Fibroblast of lung (primary cell): ENCODE measurements around the gene TBC1D10B. TPM values are rescaled to one million over a fixed set of nuclear protein-coding genes. Genes with fewer than 3 reads are reported as not detected.
"Not testable (repeated sequence)": the region's sequence is repeated elsewhere in the genome, so short reads cannot be mapped to it uniquely, and the experiment has no call there.

Source experiments
- DNase-seq, 2 donors: peaks; one replicate each; pipeline versions ENCODE4 v3.0.0 to v3.0.0-alpha.2; 2010; ENCODE audit warnings: low read depth in 2 of 2
- H2AFZ ChIP-seq: 2 replicates; pipeline ENCODE4 v1.5.1; 2012; ENCODE audit warnings: low read length, control low read depth, inconsistent platforms
- H3K27ac ChIP-seq: 2 replicates; pipeline ENCODE4 v1.5.1; 2011; ENCODE audit warnings: low read length, control low read depth; ENCODE audit not compliant: insufficient read depth
- H3K27me3 ChIP-seq: 2 replicates; pipeline ENCODE4 v1.5.1; 2011; ENCODE audit warnings: mild to moderate bottlenecking, low read length; ENCODE audit not compliant: control insufficient read depth, insufficient read depth
- H3K36me3 ChIP-seq: 2 replicates; pipeline ENCODE4 v1.5.1; 2011; ENCODE audit warnings: low read length; ENCODE audit not compliant: control insufficient read depth, insufficient read depth
- H3K4me1 ChIP-seq: 2 replicates; pipeline ENCODE4 v1.5.1; 2011; ENCODE audit warnings: low read length; ENCODE audit not compliant: control insufficient read depth, insufficient read depth; ENCODE audit errors: extremely low read depth
- H3K4me2 ChIP-seq: 2 replicates; pipeline ENCODE4 v1.5.1; 2011; ENCODE audit warnings: low read length, control low read depth; ENCODE audit not compliant: insufficient read depth; ENCODE audit errors: extremely low read depth
- H3K4me3 ChIP-seq, 4 experiments: fragments of 200-600 bp in 1 of 4; sonication (generic) in 1 of 4; replicated peaks in 1 of 4; 2 replicates each; pipeline ENCODE4 v1.5.1; 2011 to 2016; ENCODE audit warnings: low read length in 4 of 4, low read depth in 3 of 4, mild to moderate bottlenecking in 3 of 4, control low read depth in 2 of 4, inconsistent platforms in 1 of 4, mixed read lengths in 1 of 4; ENCODE audit not compliant: insufficient read depth in 1 of 4; ENCODE audit errors: control extremely low read depth in 1 of 4
- H3K79me2 ChIP-seq: 2 replicates; pipeline ENCODE4 v1.5.1; 2012; ENCODE audit warnings: mild to moderate bottlenecking, low read length, inconsistent platforms; ENCODE audit not compliant: control insufficient read depth, insufficient read depth
- H3K9ac ChIP-seq: 2 replicates; pipeline ENCODE4 v1.5.1; 2011; ENCODE audit warnings: mild to moderate bottlenecking, low read length, control low read depth; ENCODE audit not compliant: insufficient read depth
- H3K9me3 ChIP-seq: 2 replicates; pipeline ENCODE4 v1.5.1; 2012; ENCODE audit warnings: low read depth, low read length; ENCODE audit not compliant: control insufficient read depth, insufficient read depth
- H4K20me1 ChIP-seq: 2 replicates; pipeline ENCODE4 v1.5.1; 2011; ENCODE audit warnings: low read length; ENCODE audit not compliant: control insufficient read depth, insufficient read depth; ENCODE audit errors: extremely low read depth
- EZH2 ChIP-seq: IDR thresholded peaks from 2 replicates; pipeline ENCODE4 v1.5.1; 2012; ENCODE audit warnings: low read length, control low read depth, mild to moderate bottlenecking; ENCODE audit errors: missing control alignments
- polyA plus RNA-seq, 2 donors: library from polyadenylated mRNA; depleted of rRNA in 1 of 2; stranded (reverse) in 1 of 2; unstranded in 1 of 2; fragments of >200 nt; gene quantifications; 2 replicates each; pipeline ENCODE4 v1.2.1, GENCODE V29; 2011 to 2012; ENCODE audit warnings: missing spikeins in 1 of 2
- total RNA-seq: library from RNA; depleted of rRNA; stranded (reverse); fragments of >200 nt; gene quantifications from 2 replicates; pipeline ENCODE4 v1.2.1, GENCODE V29; 2014
- TF ChIP-seq, protein P1 (sequence below), 2 donors: IDR thresholded peaks in 1 of 2; conservative IDR thresholded peaks in 1 of 2; 1 replicate in 1 of 2; 2 replicates in 1 of 2; pipeline ENCODE4 v1.5.1; 2011 to 2012; ENCODE audit warnings: low read length in 2 of 2, control low read depth in 1 of 2, inconsistent platforms in 1 of 2, low read depth in 1 of 2, mild to moderate bottlenecking in 1 of 2

The TBC1D10B gene
- total and polyA plus RNA-seq, 2 donors (not counting 1 experiment from before 2014, with no cell fraction given), result 14.8 to 29.6 TPM

DNA sequence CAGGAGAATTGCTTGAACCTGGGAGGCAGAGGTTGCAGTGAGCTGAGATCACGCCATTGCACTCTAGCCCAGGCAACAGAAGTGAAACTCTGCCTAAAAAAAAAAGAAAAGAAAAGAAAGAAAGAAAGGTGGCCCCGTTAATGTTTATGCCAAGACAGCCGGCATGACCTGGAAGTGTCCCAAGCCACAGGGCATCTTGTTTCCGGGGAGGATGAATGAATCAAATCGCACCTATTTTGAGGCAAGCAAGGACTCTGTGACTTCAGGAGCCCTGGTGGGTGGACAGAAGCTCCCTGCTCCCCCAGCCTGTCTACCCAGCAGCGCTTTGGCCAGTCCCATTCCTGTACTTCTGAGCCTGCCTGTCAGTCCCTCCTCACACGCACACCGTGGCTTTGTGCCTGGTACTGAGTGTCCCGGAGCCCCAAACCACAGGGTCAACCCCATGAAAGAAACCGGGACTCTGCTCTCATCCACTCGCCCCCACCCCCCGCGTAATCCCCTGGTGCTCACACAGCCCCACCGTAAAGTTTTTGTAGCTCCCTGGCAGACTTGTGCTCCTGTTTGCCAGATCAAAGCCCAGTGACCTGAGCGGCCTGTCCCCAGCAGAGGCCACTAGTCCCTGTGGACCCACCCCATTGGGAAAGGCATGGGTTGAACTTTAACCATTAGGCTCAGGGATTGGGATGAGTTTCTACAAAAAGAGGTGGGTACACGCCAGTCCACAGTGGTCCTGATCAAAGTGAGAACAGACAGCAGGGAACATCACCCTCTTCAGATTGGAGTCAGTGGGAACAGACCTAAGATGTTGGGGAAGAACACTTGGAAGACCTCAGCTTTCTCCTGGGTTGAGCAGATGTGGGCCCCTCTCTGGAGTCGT is 34.5 kb downstream of the TBC1D10B start:
- Histone ChIP-seq H3K4me1 (peaks cover 4% of the 10 kb centered on the region), H3K4me2 (peak overlapping the region; percentile 66), H3K27ac (peak overlapping the region; percentile 50), H3K4me3 (peak overlapping the region; percentile 47 to 70 (median 62)), H4K20me1 (no peaks in the 10 kb centered on the region), H3K9me3 (no peaks in the 10 kb centered on the region), H2AFZ (peak overlapping the region; percentile 71), H3K9ac (no peak overlapping the region), H3K27me3 (no peaks in the 10 kb centered on the region), H3K36me3 (no peaks in the 10 kb centered on the region), H3K79me2 (peaks cover 2% of the 10 kb centered on the region)
- peak; percentile 29 to 34 for DNase-seq
- TF ChIP-seq, protein P1, sequence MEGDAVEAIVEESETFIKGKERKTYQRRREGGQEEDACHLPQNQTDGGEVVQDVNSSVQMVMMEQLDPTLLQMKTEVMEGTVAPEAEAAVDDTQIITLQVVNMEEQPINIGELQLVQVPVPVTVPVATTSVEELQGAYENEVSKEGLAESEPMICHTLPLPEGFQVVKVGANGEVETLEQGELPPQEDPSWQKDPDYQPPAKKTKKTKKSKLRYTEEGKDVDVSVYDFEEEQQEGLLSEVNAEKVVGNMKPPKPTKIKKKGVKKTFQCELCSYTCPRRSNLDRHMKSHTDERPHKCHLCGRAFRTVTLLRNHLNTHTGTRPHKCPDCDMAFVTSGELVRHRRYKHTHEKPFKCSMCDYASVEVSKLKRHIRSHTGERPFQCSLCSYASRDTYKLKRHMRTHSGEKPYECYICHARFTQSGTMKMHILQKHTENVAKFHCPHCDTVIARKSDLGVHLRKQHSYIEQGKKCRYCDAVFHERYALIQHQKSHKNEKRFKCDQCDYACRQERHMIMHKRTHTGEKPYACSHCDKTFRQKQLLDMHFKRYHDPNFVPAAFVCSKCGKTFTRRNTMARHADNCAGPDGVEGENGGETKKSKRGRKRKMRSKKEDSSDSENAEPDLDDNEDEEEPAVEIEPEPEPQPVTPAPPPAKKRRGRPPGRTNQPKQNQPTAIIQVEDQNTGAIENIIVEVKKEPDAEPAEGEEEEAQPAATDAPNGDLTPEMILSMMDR (conservative IDR thresholded peaks at IDR 0.05 in 1 of 2, IDR thresholded peaks at IDR 0.05 in 1 of 2; ENCODE audit: low read depth in 1 of 2, low read length in 2 of 2), result no peak
- no peak for TF ChIP-seq EZH2

DNA sequence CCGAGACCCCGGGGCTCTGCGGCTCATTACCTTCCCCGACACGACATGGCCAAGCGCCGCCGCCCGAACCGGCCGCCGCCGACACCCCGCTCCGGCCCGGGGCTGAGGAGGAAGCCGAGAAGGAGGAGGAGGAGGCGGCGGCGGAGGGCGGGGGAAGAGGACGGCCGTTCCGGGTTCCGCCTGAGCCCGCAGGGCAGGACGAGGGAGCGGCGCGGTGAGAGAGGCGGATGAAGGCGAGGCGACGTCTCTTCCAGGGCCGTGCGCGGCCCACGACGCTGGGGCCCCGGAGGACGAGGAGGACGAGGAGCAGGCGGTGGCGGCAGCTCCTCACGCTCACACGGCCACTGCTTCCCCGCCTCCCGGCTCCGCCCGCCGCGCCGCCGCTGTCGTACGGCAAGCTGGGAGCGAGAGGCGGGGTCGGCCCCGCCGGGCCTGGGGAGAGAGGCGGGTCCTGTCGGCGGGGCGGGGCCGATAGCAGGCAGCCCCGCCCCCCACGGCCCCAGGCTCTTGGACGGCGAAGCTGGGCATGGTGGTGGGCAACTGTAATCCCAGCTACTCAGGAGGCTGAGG is 35.2 kb downstream of the TBC1D10B start:
- Histone ChIP-seq H3K9ac (peak overlapping the region; percentile 53), H2AFZ (peak overlapping the region; percentile 71), H3K27ac (peak overlapping the region; percentile 63), H3K4me3 (peak overlapping the region; percentile 47 to 70 (median 62)), H3K4me2 (peak overlapping the region; percentile 66)
- H3K27me3 ChIP-seq, H4K20me1 ChIP-seq, H3K4me1 ChIP-seq, H3K36me3 ChIP-seq, H3K9me3 ChIP-seq, H3K79me2 ChIP-seq: not testable (repeated sequence)
- DNase-seq, result peak; percentile 69 to 71

DNA sequence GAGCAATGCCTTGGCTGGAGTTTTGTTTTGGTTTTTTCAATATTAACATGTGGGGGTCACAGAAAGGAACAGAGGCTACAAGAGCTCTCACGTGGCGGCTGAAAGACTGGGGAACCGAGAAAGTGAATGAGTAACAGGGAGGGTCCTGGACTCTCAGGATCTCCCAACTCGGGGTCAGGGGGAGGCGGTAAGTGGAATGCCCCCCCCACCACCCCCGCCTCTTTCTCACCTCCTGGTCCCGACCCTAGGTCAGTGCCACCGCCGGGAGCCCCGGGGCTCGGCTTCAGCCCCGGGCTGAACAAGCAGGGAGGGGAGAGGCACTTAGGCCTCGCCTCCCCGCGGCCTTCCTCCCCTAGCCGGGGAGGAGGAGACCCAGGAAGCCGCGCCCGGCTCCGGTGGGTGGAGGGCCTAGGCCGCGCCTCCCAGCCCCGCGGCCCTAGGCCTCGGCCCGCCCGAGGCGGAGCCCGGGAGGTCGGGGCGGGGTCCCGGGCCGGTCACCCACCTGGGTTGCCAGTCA is 35.8 kb downstream of the TBC1D10B start:
- not testable (repeated sequence) for H3K4me2 ChIP-seq, H2AFZ ChIP-seq, H3K27me3 ChIP-seq, H3K9me3 ChIP-seq, H3K4me1 ChIP-seq, H3K79me2 ChIP-seq, H3K36me3 ChIP-seq, H3K9ac ChIP-seq, H4K20me1 ChIP-seq
- DNase-seq, result peak; percentile 73 to 74
- H3K4me3 ChIP-seq, result peak overlapping the region; percentile 38 to 70 (median 66)
- H3K27ac ChIP-seq, result peak overlapping the region; percentile 63

DNA sequence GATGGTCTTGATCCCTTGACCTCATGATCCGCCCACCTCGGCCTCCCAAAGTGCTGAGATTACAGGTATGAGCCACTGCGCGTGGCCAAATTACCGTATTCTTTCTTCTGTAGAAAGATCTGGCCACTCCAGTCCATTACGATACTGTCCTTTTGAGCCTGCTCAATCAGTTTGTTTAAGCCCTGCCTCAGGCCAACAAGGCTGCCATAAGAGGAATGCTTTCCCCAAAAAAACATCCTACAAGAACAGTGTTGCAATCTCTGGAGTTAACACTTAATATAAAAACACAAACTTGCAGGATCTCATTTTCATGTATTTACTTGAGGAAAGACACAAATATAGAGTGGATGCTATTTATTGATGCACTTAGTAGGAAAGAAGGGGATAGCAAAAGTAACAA is 46.1 kb downstream of the TBC1D10B start:
- H3K27me3 ChIP-seq, H2AFZ ChIP-seq, H4K20me1 ChIP-seq: not testable (repeated sequence)

DNA sequence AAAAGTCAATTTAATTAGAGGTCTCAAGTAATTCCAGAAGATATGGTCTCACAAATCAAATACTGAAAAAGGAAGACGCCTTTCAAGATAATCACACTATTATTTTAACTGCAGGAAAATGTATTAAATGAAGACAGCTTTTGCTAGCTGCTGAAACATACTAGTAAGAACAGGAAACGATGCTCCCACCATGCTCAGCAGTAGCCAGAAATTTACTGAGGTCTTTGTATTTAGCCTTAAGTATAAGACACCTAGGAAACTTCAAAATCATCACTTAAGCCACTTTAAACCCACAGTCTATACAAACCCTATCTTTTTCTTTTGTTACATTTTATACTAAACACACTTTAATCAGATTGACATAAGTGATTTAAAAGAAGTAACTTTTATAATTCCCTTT is 51.6 kb downstream of the TBC1D10B start:
- H4K20me1 ChIP-seq, DNase-seq, H3K27me3 ChIP-seq, H3K9me3 ChIP-seq, H3K36me3 ChIP-seq, H3K27ac ChIP-seq, H3K4me3 ChIP-seq, H2AFZ ChIP-seq, H3K79me2 ChIP-seq, H3K4me2 ChIP-seq, H3K9ac ChIP-seq, H3K4me1 ChIP-seq: not testable (repeated sequence)

More for the DNA sequence above, 46.1 kb downstream of the TBC1D10B start:
- peak in 1 of 2 donors; percentile 6 for DNase-seq
- not testable (repeated sequence) for H3K4me1 ChIP-seq, H3K4me3 ChIP-seq, H3K9ac ChIP-seq, H3K36me3 ChIP-seq, H3K79me2 ChIP-seq, H3K4me2 ChIP-seq, H3K9me3 ChIP-seq, H3K27ac ChIP-seq

DNA sequence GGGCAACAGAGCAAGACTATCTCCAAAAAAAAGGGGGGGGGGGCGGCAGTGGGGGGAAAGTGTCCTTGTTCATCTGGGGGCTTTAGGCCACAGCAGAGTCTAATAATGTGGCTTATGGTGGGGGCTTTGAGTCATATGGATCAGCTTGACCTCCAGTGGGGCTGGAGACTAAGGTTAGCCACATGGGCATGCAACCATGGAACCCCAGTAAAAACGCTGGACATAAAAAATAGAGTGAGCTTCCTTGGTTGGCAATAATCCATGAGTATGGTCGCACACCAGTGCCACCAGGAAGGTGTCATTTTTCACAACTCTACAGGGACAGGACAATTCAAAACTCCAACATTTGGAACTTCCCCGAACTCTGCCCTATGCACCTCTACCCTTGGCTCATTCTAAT is 59.4 kb downstream of the TBC1D10B start:
- H4K20me1 ChIP-seq, H3K27me3 ChIP-seq, H3K4me3 ChIP-seq, H3K9ac ChIP-seq, H3K79me2 ChIP-seq, H3K4me1 ChIP-seq, H2AFZ ChIP-seq, DNase-seq, H3K36me3 ChIP-seq, H3K4me2 ChIP-seq, H3K9me3 ChIP-seq, H3K27ac ChIP-seq: not testable (repeated sequence)
